ENCODE data around the gene MED25.

- TF ChIP-seq EZH2phosphoT487 (IDR thresholded peaks at IDR 0.05; ENCODE audit: low read depth, severe bottlenecking, unreplicated experiment) (no peak), CTCF (IDR thresholded peaks at IDR 0.05; ENCODE audit: poor library complexity) (no peak), EZH2 (IDR thresholded peaks at IDR 0.05; ENCODE audit: borderline replicate concordance) (no peak)
Measured at GRCh38 chr19:49779731-49780555, 38.1 kb upstream of the MED25 start.

Data from hepatocyte (in vitro differentiated cells).